OCI-LY3 (cell line): ENCODE measurements around the gene PRR7.
A peak's percentile ranks its signal among the peaks of the same experiment; 100 is the strongest.

Experiments
- H2AFZ ChIP-seq: fragments of 200-600, 300-600 bp; shearing (Covaris generic); 2 replicates; pipeline ENCODE4 v1.6.0; 2014; ENCODE audit warnings: antibody characterized with exemption, low read depth, low read length
- H3K27ac ChIP-seq: fragments of 200-600, 300-600 bp; sonication (generic); 2 replicates; pipeline ENCODE4 v1.5.1; 2014; ENCODE audit warnings: mild to moderate bottlenecking, low read length, moderate library complexity, mixed read lengths
- H3K27me3 ChIP-seq: fragments of 200-600, 300-600 bp; sonication (generic); 2 replicates; pipeline ENCODE4 v1.6.1; 2014; ENCODE audit warnings: low read depth, low read length, mixed read lengths
- H3K36me3 ChIP-seq: fragments of 200-600, 300-600 bp; sonication (generic); replicated peaks from 2 replicates; pipeline ENCODE3; 2014; ENCODE audit warnings: low read depth, low read length, mixed read lengths
- H3K4me1 ChIP-seq: fragments of 300-600, 200-600 bp; sonication (generic); 2 replicates; pipeline ENCODE4 v1.6.1; 2014; ENCODE audit warnings: low read length, mixed read lengths
- H3K4me2 ChIP-seq: fragments of 200-600, 300-600 bp; sonication (generic); 2 replicates; pipeline ENCODE4 v1.6.1; 2014; ENCODE audit warnings: low read length, mixed read lengths
- H3K4me3 ChIP-seq: fragments of 300-600, 200-600 bp; sonication (generic); 2 replicates; pipeline ENCODE4 v1.5.1; 2014; ENCODE audit warnings: antibody characterized with exemption, mild to moderate bottlenecking, low read length, moderate library complexity
- H3K79me2 ChIP-seq: fragments of 300-600, 200-600 bp; shearing (Covaris generic); 2 replicates; pipeline ENCODE4 v1.6.1; 2014; ENCODE audit warnings: mild to moderate bottlenecking, low read length, mixed read lengths
- H3K9ac ChIP-seq: fragments of 300-600, 200-600 bp; shearing (Covaris generic); 2 replicates; pipeline ENCODE4 v1.6.0; 2014; ENCODE audit warnings: mild to moderate bottlenecking, low read length, moderate library complexity
- H3K9me3 ChIP-seq: fragments of 200-600, 300-600 bp; shearing (Covaris generic); 2 replicates; pipeline ENCODE4 v1.6.1; 2014; ENCODE audit warnings: low read length, mixed read lengths; ENCODE audit not compliant: insufficient read depth
- H4K20me1 ChIP-seq: fragments of 200-600, 300-600 bp; sonication (generic); 2 replicates; pipeline ENCODE4 v1.6.1; 2016; ENCODE audit warnings: low read length, mixed read lengths; ENCODE audit not compliant: insufficient read depth
- EZH2phosphoT487 ChIP-seq: fragments of 200-600 bp; shearing (Covaris generic); IDR thresholded peaks from 2 replicates; pipeline ENCODE4 v1.6.1; 2018; ENCODE audit warnings: antibody characterized with exemption, mixed run types, low read depth
- TF ChIP-seq, protein P1 (sequence below): fragments of 200-600, 300-600 bp; sonication (generic); IDR thresholded peaks from 2 replicates; pipeline ENCODE4 v1.5.1; 2014; ENCODE audit warnings: antibody characterized with exemption, low read length, low read depth

Gene PRR7

DNA sequence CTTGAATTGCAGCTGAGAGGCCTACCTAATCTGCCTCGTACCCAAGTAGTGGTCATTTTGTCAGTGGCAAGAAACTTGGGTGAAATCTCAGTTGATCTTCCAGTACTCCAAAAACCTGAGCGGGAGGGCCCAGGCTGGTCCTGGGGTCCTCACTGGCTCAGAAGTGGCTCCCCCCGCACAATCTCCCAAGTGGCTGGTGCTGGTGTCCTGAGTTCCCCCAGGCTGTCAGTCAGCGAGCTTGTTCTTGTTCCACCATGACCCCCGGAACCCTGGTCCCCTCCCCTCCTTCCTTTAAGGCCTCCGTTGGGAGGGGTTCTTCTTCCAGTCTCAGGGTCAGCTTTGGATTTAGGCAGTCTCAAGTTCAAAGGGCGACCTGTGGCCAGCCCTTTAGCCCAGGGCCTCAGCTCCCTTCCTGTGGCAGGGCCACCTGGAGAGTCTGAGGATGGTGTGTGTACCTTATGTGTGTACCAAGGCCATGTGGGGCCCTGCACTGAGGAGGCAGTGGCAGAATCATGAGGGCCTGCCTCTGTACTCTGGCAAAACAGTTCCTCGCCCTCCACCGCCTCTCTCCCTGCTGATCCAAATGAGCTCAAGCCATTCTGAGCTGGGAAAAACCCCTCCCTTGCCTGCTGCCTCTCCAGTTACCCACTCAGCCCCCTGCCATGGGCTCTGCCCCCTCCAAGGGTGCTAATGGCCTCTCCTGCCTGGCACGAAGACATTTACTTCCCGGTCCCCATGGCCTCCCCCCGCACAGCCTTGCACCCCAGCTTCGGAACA, 31.3 kb downstream of the PRR7 start:
- H3K27ac ChIP-seq = no peak overlapping the region
- no peak overlapping the region for H2AFZ ChIP-seq
- H3K36me3 ChIP-seq = no peaks in the 10 kb centered on the region
- no peak overlapping the region for H3K4me3 ChIP-seq
- peaks cover 4% of the 10 kb centered on the region; the same call in 1 of the 2 replicates for H3K27me3 ChIP-seq
- H3K79me2 ChIP-seq = no peaks in the 10 kb centered on the region
- H3K9ac ChIP-seq = no peak overlapping the region
- no peak overlapping the region for H3K4me2 ChIP-seq
- TF ChIP-seq, protein P1, sequence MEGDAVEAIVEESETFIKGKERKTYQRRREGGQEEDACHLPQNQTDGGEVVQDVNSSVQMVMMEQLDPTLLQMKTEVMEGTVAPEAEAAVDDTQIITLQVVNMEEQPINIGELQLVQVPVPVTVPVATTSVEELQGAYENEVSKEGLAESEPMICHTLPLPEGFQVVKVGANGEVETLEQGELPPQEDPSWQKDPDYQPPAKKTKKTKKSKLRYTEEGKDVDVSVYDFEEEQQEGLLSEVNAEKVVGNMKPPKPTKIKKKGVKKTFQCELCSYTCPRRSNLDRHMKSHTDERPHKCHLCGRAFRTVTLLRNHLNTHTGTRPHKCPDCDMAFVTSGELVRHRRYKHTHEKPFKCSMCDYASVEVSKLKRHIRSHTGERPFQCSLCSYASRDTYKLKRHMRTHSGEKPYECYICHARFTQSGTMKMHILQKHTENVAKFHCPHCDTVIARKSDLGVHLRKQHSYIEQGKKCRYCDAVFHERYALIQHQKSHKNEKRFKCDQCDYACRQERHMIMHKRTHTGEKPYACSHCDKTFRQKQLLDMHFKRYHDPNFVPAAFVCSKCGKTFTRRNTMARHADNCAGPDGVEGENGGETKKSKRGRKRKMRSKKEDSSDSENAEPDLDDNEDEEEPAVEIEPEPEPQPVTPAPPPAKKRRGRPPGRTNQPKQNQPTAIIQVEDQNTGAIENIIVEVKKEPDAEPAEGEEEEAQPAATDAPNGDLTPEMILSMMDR = no peak
- TF ChIP-seq EZH2phosphoT487 = no peak
- peaks cover 21% of the 10 kb centered on the region for H3K4me1 ChIP-seq
- H3K9me3 ChIP-seq = no peaks in the 10 kb centered on the region
- H4K20me1 ChIP-seq = no peaks in the 10 kb centered on the region

DNA sequence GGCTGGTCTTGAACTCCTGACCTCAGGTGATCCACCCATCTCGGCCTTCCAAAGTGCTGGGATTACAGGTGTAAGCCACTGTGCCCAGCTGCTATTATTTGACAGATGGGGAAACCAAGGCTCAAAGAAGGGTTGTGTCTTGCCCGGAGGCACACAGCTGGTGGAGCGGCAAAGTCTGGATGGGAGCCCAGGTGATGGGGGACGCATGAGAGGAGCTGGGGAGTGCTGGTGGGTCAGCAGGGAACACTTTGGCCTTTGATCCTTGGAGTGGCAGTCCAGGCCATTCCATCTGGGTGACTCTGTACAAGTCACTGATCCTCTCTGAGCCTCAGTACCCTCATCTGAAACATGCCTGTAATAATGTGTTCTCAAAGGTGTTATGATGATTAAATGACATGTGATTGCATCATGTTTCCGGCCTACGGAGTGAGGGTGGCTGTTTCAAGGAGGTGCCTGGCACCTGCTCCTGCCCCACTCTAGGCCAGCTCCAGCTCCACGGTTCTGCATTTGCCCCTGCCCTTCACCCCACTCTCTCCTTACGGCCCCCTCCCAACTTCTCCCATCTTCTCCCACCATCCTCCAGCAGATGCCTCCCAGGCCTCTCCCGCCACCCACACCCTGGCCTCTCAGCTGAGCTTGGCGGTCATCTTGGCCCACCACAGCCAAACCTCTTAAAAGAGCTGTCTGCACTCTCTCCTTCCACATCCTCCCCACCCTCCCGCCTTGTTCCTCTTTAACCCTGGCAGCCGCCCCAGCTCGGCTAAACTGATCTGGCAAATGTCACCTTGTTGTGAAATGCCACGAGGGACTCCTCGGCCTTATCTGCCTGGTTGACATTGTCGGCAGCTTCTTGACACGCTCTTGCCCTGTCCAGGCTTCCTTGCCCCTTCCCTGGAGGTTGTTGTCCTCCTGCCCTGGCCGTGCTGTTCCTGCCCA, 32.4 kb downstream of the PRR7 start:
- Histone ChIP-seq H3K4me2 (peak overlapping the region; percentile 48), H3K9ac (peak overlapping the region; percentile 2; the same call in 1 of the 2 replicates), H3K4me1 (peaks cover 20% of the 10 kb centered on the region), H3K27me3 (peaks cover 3% of the 10 kb centered on the region; the same call in 1 of the 2 replicates), H3K36me3 (no peaks in the 10 kb centered on the region), H3K9me3 (no peaks in the 10 kb centered on the region), H3K4me3 (no peak overlapping the region), H4K20me1 (no peaks in the 10 kb centered on the region), H3K79me2 (no peaks in the 10 kb centered on the region), H2AFZ (peak overlapping the region; percentile 16; the same call in 1 of the 2 replicates), H3K27ac (peak overlapping the region; percentile 2; the same call in 1 of the 2 replicates)
- no peak for TF ChIP-seq EZH2phosphoT487
- TF ChIP-seq, protein P1 = no peak

DNA sequence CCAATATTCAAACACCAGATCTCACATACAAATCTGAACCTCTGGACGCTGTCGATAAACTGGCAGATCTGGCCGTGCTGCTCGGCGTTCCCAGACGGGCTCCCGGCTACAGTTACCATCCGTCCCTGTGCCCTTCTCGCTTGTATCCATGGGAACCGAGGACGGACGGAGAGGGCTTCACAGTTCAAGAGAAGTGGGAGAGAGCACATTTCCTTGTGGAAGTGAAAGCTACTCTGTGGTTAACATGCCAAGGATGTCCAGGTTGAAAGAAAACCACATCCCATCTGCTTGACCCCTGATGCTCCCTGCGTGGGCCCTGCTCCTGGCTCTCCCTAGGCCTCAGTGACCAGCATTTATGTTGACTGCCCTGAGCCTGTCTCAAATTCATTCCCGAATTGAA, 33.2 kb downstream of the PRR7 start:
- Histone ChIP-seq H3K9ac (no peak overlapping the region), H2AFZ (no peak overlapping the region), H3K4me3 (no peak overlapping the region), H3K79me2 (no peaks in the 10 kb centered on the region), H3K9me3 (no peaks in the 10 kb centered on the region), H3K4me2 (peak overlapping the region; percentile 48; the same call in 1 of the 2 replicates), H3K36me3 (no peaks in the 10 kb centered on the region), H3K27me3 (no peaks in the 10 kb centered on the region), H3K27ac (no peak overlapping the region), H3K4me1 (peaks cover 17% of the 10 kb centered on the region), H4K20me1 (no peaks in the 10 kb centered on the region)
- TF ChIP-seq, protein P1 = no peak
- TF ChIP-seq EZH2phosphoT487 = no peak

DNA sequence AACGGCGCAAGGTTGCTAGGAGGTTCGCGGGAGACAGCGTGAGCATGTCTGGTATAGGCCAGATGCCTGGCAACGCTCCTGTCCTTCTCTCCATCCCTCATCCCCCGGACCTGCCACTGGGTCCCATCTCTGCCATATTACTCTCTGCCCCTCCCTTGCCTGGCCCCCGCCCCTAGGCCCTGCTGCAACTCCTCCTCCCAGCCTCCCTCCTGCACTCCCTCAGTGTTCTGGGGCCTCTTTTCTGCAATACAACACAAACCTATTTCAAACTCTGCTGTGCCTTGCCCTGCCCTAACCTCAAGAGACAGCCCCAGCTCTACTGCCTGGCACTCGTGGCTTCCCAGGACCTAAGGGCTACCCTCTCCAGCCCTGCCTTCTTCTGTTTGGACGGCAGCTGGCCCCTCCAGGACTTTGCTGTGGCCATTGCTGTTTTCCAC, 35.8 kb downstream of the PRR7 start:
- H3K79me2 ChIP-seq = no peaks in the 10 kb centered on the region
- H3K9ac ChIP-seq = no peak overlapping the region
- TF ChIP-seq EZH2phosphoT487 = no peak
- TF ChIP-seq, protein P1 = no peak
- peaks cover 17% of the 10 kb centered on the region for H3K4me1 ChIP-seq
- H2AFZ ChIP-seq = no peak overlapping the region
- H3K27ac ChIP-seq = no peak overlapping the region
- no peaks in the 10 kb centered on the region for H3K27me3 ChIP-seq
- no peaks in the 10 kb centered on the region for H3K36me3 ChIP-seq
- H3K4me2 ChIP-seq = no peak overlapping the region
- H3K4me3 ChIP-seq = no peak overlapping the region
- H3K9me3 ChIP-seq = no peaks in the 10 kb centered on the region
- no peaks in the 10 kb centered on the region for H4K20me1 ChIP-seq
